ENCODE results near the gene SYNRG. TPM values are rescaled to one million over a fixed set of nuclear protein-coding genes. Genes with fewer than 3 reads are reported as not detected.

SYNRG gene
- total and polyA plus RNA-seq, 4 donors, result 5.9 to 67.4 (median 22.3) TPM

DNA sequence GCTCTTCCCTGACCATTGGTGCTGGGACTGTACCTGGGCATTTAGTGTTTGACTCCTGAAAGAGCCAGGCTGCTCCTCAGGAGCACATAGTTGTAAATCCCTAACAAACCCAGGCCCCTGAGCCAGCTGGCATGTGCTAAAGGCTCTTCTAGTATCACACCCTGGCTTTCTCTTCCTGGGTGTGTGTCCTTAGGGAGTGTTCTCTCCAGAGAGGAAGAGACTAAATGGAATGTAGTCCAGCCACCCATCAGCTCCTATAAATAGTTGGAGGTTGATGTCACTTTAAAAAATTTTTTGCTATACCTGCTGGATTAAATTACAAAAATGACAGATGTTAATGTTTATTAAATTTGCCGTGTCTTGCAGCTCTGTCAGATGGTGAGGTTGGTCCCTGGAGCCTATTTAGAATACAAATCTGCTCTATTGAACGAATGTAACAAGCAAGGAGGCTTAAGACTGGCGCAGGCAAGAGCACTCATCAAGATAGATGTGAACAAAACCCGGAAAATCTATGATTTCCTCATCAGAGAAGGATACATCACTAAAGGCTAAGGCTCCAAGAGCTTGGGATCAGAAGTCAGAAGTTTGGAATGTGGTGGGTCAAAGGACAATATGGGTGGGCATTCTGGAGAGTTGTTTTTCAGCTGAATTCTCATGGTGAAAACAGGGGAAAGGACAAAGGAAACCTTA lies 132.6 kb downstream of the SYNRG start:
- Histone ChIP-seq H3K9ac (ENCODE audit: insufficient read depth in 1 of 2, low read length in 2 of 2) (no peak overlapping the region), H3K9me3 (ENCODE audit: control insufficient read depth in 4 of 4, insufficient read depth in 3 of 4, low read length in 3 of 4) (no peaks in the 10 kb centered on the region), H3K4me3 (no peak overlapping the region), H3K4me1 (ENCODE audit: control insufficient read depth in 5 of 5, insufficient read depth in 5 of 5, low read length in 5 of 5) (peaks cover 0 to 12% (median 0%) of the 10 kb centered on the region in 5 donors), H3K27ac (ENCODE audit: low read depth in 1 of 2, low read length in 1 of 2) (no peak overlapping the region), H3K27me3 (ENCODE audit: control insufficient read depth in 3 of 3, insufficient read depth in 3 of 3, low read length in 2 of 3) (no peaks in the 10 kb centered on the region), H3K36me3 (ENCODE audit: control insufficient read depth in 4 of 4, insufficient read depth in 4 of 4, low read length in 4 of 4) (peaks cover 13 to 36% (median 24%) of the 10 kb centered on the region in 4 donors)
- no peak for ATAC-seq (ENCODE audit: insufficient read depth, low FRiP score)
- TF ChIP-seq, protein P1, sequence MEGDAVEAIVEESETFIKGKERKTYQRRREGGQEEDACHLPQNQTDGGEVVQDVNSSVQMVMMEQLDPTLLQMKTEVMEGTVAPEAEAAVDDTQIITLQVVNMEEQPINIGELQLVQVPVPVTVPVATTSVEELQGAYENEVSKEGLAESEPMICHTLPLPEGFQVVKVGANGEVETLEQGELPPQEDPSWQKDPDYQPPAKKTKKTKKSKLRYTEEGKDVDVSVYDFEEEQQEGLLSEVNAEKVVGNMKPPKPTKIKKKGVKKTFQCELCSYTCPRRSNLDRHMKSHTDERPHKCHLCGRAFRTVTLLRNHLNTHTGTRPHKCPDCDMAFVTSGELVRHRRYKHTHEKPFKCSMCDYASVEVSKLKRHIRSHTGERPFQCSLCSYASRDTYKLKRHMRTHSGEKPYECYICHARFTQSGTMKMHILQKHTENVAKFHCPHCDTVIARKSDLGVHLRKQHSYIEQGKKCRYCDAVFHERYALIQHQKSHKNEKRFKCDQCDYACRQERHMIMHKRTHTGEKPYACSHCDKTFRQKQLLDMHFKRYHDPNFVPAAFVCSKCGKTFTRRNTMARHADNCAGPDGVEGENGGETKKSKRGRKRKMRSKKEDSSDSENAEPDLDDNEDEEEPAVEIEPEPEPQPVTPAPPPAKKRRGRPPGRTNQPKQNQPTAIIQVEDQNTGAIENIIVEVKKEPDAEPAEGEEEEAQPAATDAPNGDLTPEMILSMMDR (IDR thresholded peaks at IDR 0.05; ENCODE audit: control extremely low read depth, extremely low read depth), result no peak
- WGBS, 2 donors, result 80 to 84% methylated on average over 4 of the region's 4 CpGs
- no peak for DNase-seq

DNA sequence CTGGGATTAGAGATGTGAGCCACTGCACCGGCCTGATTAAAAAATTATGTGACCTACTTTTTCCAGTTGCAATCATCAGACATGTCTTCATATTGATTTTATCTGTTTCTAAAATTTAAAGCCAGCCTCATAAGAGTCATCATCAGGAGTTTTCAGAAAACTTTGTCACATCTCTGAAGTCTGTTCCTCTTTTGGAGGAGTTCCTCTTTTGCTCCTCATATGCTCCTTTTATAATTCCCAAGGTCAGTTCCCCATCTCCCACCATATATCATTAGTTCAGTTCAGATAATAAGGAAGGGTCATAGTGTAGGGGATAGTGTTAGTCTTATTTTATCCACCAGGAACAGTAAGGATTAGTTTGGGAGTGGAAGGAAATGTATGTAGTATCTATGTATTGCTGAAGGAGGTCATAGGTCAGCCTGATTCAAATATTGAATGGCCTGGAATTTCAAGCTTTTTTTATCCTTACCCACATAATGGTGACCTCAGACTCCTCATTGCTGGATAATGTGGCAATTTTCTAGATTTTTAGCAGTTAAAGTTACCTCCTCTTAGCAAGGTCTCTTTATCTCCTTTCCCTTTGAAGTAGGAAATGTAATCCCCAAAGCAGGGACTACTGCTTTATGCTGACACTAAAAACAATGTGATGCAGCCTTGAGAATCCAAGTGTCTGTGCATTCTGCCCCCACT lies 133.3 kb downstream of the SYNRG start:
- Histone ChIP-seq H3K27ac (ENCODE audit: low read depth in 1 of 2, low read length in 1 of 2) (no peak overlapping the region), H3K36me3 (ENCODE audit: control insufficient read depth in 4 of 4, insufficient read depth in 4 of 4, low read length in 4 of 4) (peaks cover 17 to 39% (median 26%) of the 10 kb centered on the region in 4 donors), H3K27me3 (ENCODE audit: control insufficient read depth in 3 of 3, insufficient read depth in 3 of 3, low read length in 2 of 3) (no peaks in the 10 kb centered on the region), H3K4me1 (ENCODE audit: control insufficient read depth in 5 of 5, insufficient read depth in 5 of 5, low read length in 5 of 5) (peaks cover 0 to 12% (median 0%) of the 10 kb centered on the region in 5 donors), H3K9me3 (ENCODE audit: control insufficient read depth in 4 of 4, insufficient read depth in 3 of 4, low read length in 3 of 4) (no peaks in the 10 kb centered on the region), H3K4me3 (no peak overlapping the region), H3K9ac (ENCODE audit: insufficient read depth in 1 of 2, low read length in 2 of 2) (no peak overlapping the region)
- 63 to 88% methylated on average over 1 of the region's 1 CpG for WGBS, 2 donors
- DNase-seq (no peak), ATAC-seq (ENCODE audit: insufficient read depth, low FRiP score) (no peak)
- TF ChIP-seq, protein P1 (IDR thresholded peaks at IDR 0.05; ENCODE audit: control extremely low read depth, extremely low read depth), result no peak

DNA sequence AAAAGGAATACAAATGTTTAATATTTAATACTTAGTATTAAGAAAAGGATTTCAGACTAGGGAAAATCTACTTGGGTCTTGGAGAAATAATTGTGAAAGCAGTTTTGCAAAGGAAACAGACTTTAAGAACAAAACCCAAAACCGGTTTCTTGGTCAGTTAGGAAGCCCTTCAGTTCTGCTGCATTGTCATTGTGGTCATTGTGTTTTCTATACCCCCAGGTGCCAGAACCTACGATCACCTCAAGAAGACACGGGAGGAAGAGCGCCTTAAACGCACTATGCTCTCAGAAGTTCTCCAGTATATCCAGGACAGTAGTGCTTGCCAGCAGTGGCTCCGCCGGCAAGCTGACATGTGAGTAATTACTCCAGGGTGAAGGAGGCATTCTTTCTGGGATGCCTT lies 139.0 kb downstream of the SYNRG start:
- H3K36me3 ChIP-seq (ENCODE audit: control insufficient read depth in 4 of 4, insufficient read depth in 4 of 4, low read length in 4 of 4), result peaks cover 17 to 43% (median 23%) of the 10 kb centered on the region in 4 donors
- TF ChIP-seq, protein P1 (IDR thresholded peaks at IDR 0.05; ENCODE audit: control extremely low read depth, extremely low read depth), result no peak
- H3K4me1 ChIP-seq (ENCODE audit: control insufficient read depth in 5 of 5, insufficient read depth in 5 of 5, low read length in 5 of 5), result no peaks in the 10 kb centered on the region
- H3K9me3 ChIP-seq (ENCODE audit: control insufficient read depth in 4 of 4, insufficient read depth in 3 of 4, low read length in 3 of 4), result no peaks in the 10 kb centered on the region
- DNase-seq (no peak), ATAC-seq (ENCODE audit: insufficient read depth, low FRiP score) (no peak)
- no peaks in the 10 kb centered on the region for H3K27me3 ChIP-seq (ENCODE audit: control insufficient read depth in 3 of 3, insufficient read depth in 3 of 3, low read length in 2 of 3)
- no peak overlapping the region for H3K4me3 ChIP-seq
- H3K27ac ChIP-seq (ENCODE audit: low read depth in 1 of 2, low read length in 1 of 2), result no peak overlapping the region
- no peak overlapping the region for H3K9ac ChIP-seq (ENCODE audit: insufficient read depth in 1 of 2, low read length in 2 of 2)
- WGBS, 2 donors, result 59 to 81% methylated on average over 7 of the region's 7 CpGs

Measured in lung (tissue), 12 donors.